SK-N-SH (cell line): ENCODE results near the gene MTCL1. TPM values are rescaled to one million over a fixed set of nuclear protein-coding genes. Genes with fewer than 3 reads are reported as not detected.

ENCODE experiments used
- CTCF ChIA-PET: fragments of 300-600, 350-600 bp; formaldehyde crosslinking; extraction: SDS; loops from one replicate; lab custom pipeline; 2021; lab: Yijun Ruan, JAX
- POLR2A ChIA-PET: fragments of 350-600 bp; sonication (Branson Sonifier 250); formaldehyde crosslinking; extraction: SDS; loops from one replicate; lab custom pipeline; 2020; ENCODE audit warnings: antibody characterized with exemption, inconsistent platforms; lab: Yijun Ruan, JAX
- DNase-seq: peaks from one replicate; pipeline ENCODE4 v3.0.0; 2012
- H2AFZ ChIP-seq: fragments of 200-600 bp; sonication (generic); 2 replicates; pipeline ENCODE4 v1.8.1; 2016; ENCODE audit warnings: antibody characterized with exemption, mild to moderate bottlenecking, low read depth
- H3F3A ChIP-seq: fragments of 200-600 bp; sonication (generic); replicated peaks from 2 replicates; pipeline ENCODE3; 2016; ENCODE audit warnings: antibody characterized with exemption, mild to moderate bottlenecking; ENCODE audit not compliant: insufficient read depth
- H3K27ac ChIP-seq, 2 experiments: fragments of 200-500 bp in 1 of 2; fragments of 200-600 bp in 1 of 2; sonication (Bioruptor generic) in 1 of 2; sonication (generic), shearing (Covaris generic) in 1 of 2; 2 replicates each; pipeline versions ENCODE4 v1.5.1 to v1.6.1; 2014 to 2016; ENCODE audit warnings: low read depth in 2 of 2, inconsistent platforms in 1 of 2, low read length in 1 of 2, mild to moderate bottlenecking in 1 of 2, mixed read lengths in 1 of 2
- H3K27me3 ChIP-seq: fragments of 200-600 bp; sonication (generic), shearing (Covaris generic); 2 replicates; pipeline ENCODE4 v1.6.1; 2016; ENCODE audit warnings: mixed run types; ENCODE audit not compliant: insufficient read depth
- H3K36me3 ChIP-seq, 2 experiments: fragments of 200-500 bp in 1 of 2; fragments of 200-600 bp in 1 of 2; sonication (Bioruptor generic) in 1 of 2; sonication (generic) in 1 of 2; replicated peaks in 1 of 2; 2 replicates each; pipeline versions ENCODE3 to v1.5.1; 2014 to 2016; ENCODE audit warnings: low read length in 1 of 2, mild to moderate bottlenecking in 1 of 2; ENCODE audit not compliant: insufficient read depth in 2 of 2, control insufficient read depth in 1 of 2
- H3K4me1 ChIP-seq, 2 experiments: fragments of 200-500 bp in 1 of 2; fragments of 200-600 bp in 1 of 2; sonication (Bioruptor generic) in 1 of 2; sonication (generic), shearing (Covaris generic) in 1 of 2; 2 replicates each; pipeline versions ENCODE4 v1.5.1 to v1.6.1; 2014 to 2016; ENCODE audit warnings: low read depth in 1 of 2, low read length in 1 of 2, mixed run types in 1 of 2; ENCODE audit not compliant: insufficient read depth in 2 of 2, control insufficient read depth in 1 of 2
- H3K4me2 ChIP-seq: fragments of 200-600 bp; sonication (generic), shearing (Covaris generic); 2 replicates; pipeline ENCODE4 v1.6.1; 2017; ENCODE audit warnings: mixed run types
- H3K4me3 ChIP-seq, 2 experiments: fragments of 200-500 bp in 1 of 2; fragments of 200-600 bp in 1 of 2; sonication (Bioruptor generic) in 1 of 2; sonication (generic), shearing (Covaris generic) in 1 of 2; 2 replicates each; pipeline versions ENCODE4 v1.5.1 to v1.8.1; 2014 to 2016; ENCODE audit warnings: low read depth in 2 of 2, inconsistent platforms in 1 of 2, low read length in 1 of 2, mild to moderate bottlenecking in 1 of 2, mixed read lengths in 1 of 2, moderate library complexity in 1 of 2
- H3K79me2 ChIP-seq: fragments of 200-600 bp; sonication (generic); 2 replicates; pipeline ENCODE4 v1.8.1; 2017; ENCODE audit warnings: mild to moderate bottlenecking; ENCODE audit not compliant: insufficient read depth
- H3K9ac ChIP-seq: fragments of 200-600 bp; sonication (generic); 2 replicates; pipeline ENCODE4 v1.6.1; 2017; ENCODE audit warnings: mixed run types
- H3K9me2 ChIP-seq: fragments of 200-600 bp; sonication (generic); 2 replicates; pipeline ENCODE4 v1.6.1; 2017; ENCODE audit warnings: mixed run types
- H3K9me3 ChIP-seq: fragments of 200-600 bp; sonication (generic); 2 replicates; pipeline ENCODE4 v1.6.1; 2017; ENCODE audit warnings: mixed run types, mild to moderate bottlenecking, moderate library complexity
- H4K20me1 ChIP-seq: fragments of 200-600 bp; sonication (generic); 2 replicates; pipeline ENCODE4 v1.6.1; 2017; ENCODE audit warnings: mild to moderate bottlenecking, mixed run types; ENCODE audit not compliant: insufficient read depth
- ELF1 ChIP-seq: IDR thresholded peaks from 2 replicates; pipeline ENCODE4 v1.4.0; 2012
- EZH2phosphoT487 ChIP-seq: fragments of 200-600 bp; sonication (generic); IDR thresholded peaks from 2 replicates; pipeline ENCODE4 v1.6.1; 2017; ENCODE audit warnings: low read depth, mixed run types, mild to moderate bottlenecking, antibody characterized with exemption, moderate library complexity, borderline replicate concordance
- FOSL2 ChIP-seq: IDR thresholded peaks from 2 replicates; pipeline ENCODE4 v1.4.0; 2012; ENCODE audit warnings: low read depth, mild to moderate bottlenecking, moderate library complexity, borderline replicate concordance
- GABPA ChIP-seq: IDR thresholded peaks from 2 replicates; pipeline ENCODE4 v1.4.0; 2012; ENCODE audit warnings: low read depth, mild to moderate bottlenecking
- IRF3 ChIP-seq: fragments of 150-350 bp; IDR thresholded peaks from 2 replicates; pipeline ENCODE4 v1.6.1; 2016; ENCODE audit warnings: mild to moderate bottlenecking, low read depth, low read length
- JUND ChIP-seq: IDR thresholded peaks from 2 replicates; pipeline ENCODE4 v1.4.0; 2012
- MEF2A ChIP-seq: IDR thresholded peaks from 2 replicates; pipeline ENCODE4 v1.4.0; 2012; ENCODE audit warnings: low read depth, borderline replicate concordance
- MXI1 ChIP-seq: IDR thresholded peaks from 2 replicates; pipeline ENCODE4 v1.6.1; 2012; ENCODE audit warnings: mild to moderate bottlenecking, low read depth, low read length, improper control_type of control experiment
- NFIC ChIP-seq: IDR thresholded peaks from 2 replicates; pipeline ENCODE4 v1.4.0; 2012; ENCODE audit warnings: borderline replicate concordance
- PBX3 ChIP-seq: IDR thresholded peaks from 2 replicates; pipeline ENCODE4; 2012
- POLR2AphosphoS5 ChIP-seq: IDR thresholded peaks from 2 replicates; pipeline ENCODE4 v1.6.1; 2012; ENCODE audit warnings: low read depth, low read length
- RAD21 ChIP-seq: IDR thresholded peaks from 2 replicates; pipeline ENCODE4 v1.6.1; 2012; ENCODE audit warnings: mild to moderate bottlenecking, low read length
- SIN3A ChIP-seq: IDR thresholded peaks from 2 replicates; pipeline ENCODE4 v1.6.1; 2012; ENCODE audit warnings: low read depth, mild to moderate bottlenecking, low read length, moderate library complexity, borderline replicate concordance
- SMC3 ChIP-seq: IDR thresholded peaks from 2 replicates; pipeline ENCODE4 v1.6.1; 2012; ENCODE audit warnings: low read depth, low read length, improper control_type of control experiment
- USF1 ChIP-seq: IDR thresholded peaks from 2 replicates; pipeline ENCODE4 v1.4.0; 2012; ENCODE audit warnings: low read depth, borderline replicate concordance
- ZBTB33 ChIP-seq: IDR thresholded peaks from 2 replicates; pipeline ENCODE4 v1.4.0; 2012; ENCODE audit warnings: low read depth, borderline replicate concordance
- WGBS: methylation state at CpG from one replicate; pipeline ENCODE4 v1.1.6; 2017; ENCODE audit warnings: low lambda C conversion rate; 5-methylcytosine and 5-hydroxymethylcytosine counted together
- polyA plus RNA-seq, 3 experiments: library from polyadenylated mRNA; depleted of rRNA; stranded (reverse); fragments of >200 nt; gene quantifications; 2 replicates each; pipeline ENCODE4 v1.2.3, GENCODE V29; 2012

The MTCL1 gene
- polyA plus RNA-seq, 1 of the 3 experiments (the other 2 are of a cell fraction) = 33.5 TPM

- ChIA-PET CTCF (interaction anchor here (0.7 to 1.2 kb wide), 2 partner anchors 9 to 204 kb away, joined by 3 read pairs; no protein-coding TSS in a partner anchor), POLR2A (no interaction called here)
- Histone ChIP-seq H3K36me3 (peaks cover 10 to 42% of the 10 kb centered on the region in 2 experiments), H3K4me2 (no peak overlapping the region), H2AFZ (no peak overlapping the region), H3K79me2 (no peaks in the 10 kb centered on the region), H3K27me3 (no peaks in the 10 kb centered on the region), H3K9me3 (no peaks in the 10 kb centered on the region), H3K4me1 (peaks cover 0 to 7% of the 10 kb centered on the region in 2 experiments; a peak in 1 of 4 replicates), H3K9ac (no peak overlapping the region), H3F3A (no peaks in the 10 kb centered on the region), H3K9me2 (no peaks in the 10 kb centered on the region), H4K20me1 (no peaks in the 10 kb centered on the region), H3K27ac (no peak overlapping the region), H3K4me3 (no peak overlapping the region)
- DNase-seq = no peak
- 100% methylated on average over 4 of the region's 6 CpGs for WGBS
- no peak for TF ChIP-seq NFIC
- TF ChIP-seq ELF1 = no peak
- no peak for TF ChIP-seq USF1
- TF ChIP-seq GABPA = no peak
- no peak for TF ChIP-seq MEF2A
- no peak for TF ChIP-seq EZH2phosphoT487
- no peak for TF ChIP-seq PBX3
- no peak for TF ChIP-seq RAD21
- no peak for TF ChIP-seq IRF3
- no peak for TF ChIP-seq ZBTB33
- no peak for TF ChIP-seq POLR2AphosphoS5
These were observed 74.9 kb downstream of the MTCL1 start for GRCh38 chr18:8780227-8780626.

GRCh38 chr18:8781671-8782070, 76.3 kb downstream of the MTCL1 start:
- WGBS = 100% methylated on average over 8 of the region's 12 CpGs
- CTCF ChIA-PET = no interaction called here
- H3K27ac ChIP-seq = no peak overlapping the region

More at GRCh38 chr18:8781671-8782070, 76.3 kb downstream of the MTCL1 start:
- POLR2A ChIA-PET = no interaction called here
- no peak overlapping the region for H2AFZ ChIP-seq
- no peak for DNase-seq
- H3K9ac ChIP-seq = no peak overlapping the region
- no peaks in the 10 kb centered on the region for H3F3A ChIP-seq
- no peaks in the 10 kb centered on the region for H3K9me2 ChIP-seq
- H3K79me2 ChIP-seq = no peaks in the 10 kb centered on the region
- H4K20me1 ChIP-seq = no peaks in the 10 kb centered on the region
- H3K36me3 ChIP-seq = peaks cover 14 to 54% of the 10 kb centered on the region in 2 experiments
- TF ChIP-seq JUND (no peak), MXI1 (no peak), MEF2A (no peak), SMC3 (no peak), FOSL2 (no peak), SIN3A (no peak)
- no peaks in the 10 kb centered on the region for H3K27me3 ChIP-seq
- peaks cover 0 to 6% of the 10 kb centered on the region in 2 experiments; a peak in 1 of 4 replicates for H3K4me1 ChIP-seq
- H3K4me2 ChIP-seq = no peak overlapping the region
- no peaks in the 10 kb centered on the region for H3K9me3 ChIP-seq
- no peak overlapping the region for H3K4me3 ChIP-seq
